Skin of body (tissue), 2 donors: Measurements from ENCODE around the gene KY. TPM values are rescaled to one million over a fixed set of nuclear protein-coding genes. Genes with fewer than 3 reads are reported as not detected.
"Not testable (repeated sequence)": the region's sequence is repeated elsewhere in the genome, so short reads cannot be mapped to it uniquely, and the experiment has no call there.

Source experiments
- DNase-seq: peaks from one replicate; lab custom pipeline; 2025; lab: John Stamatoyannopoulos, UW
- total RNA-seq: library from RNA; depleted of rRNA; stranded (reverse); fragments of >200 nt; gene quantifications from one replicate; pipeline ENCODE4 v1.2.3, GENCODE V29; 2014

KY gene
- total RNA-seq, 1 donor from 2014 or later: 7.2 TPM

GRCh38 chr3:134602440-134602814 lies 48.4 kb downstream of the KY start:
- no peak for DNase-seq

- no peak for DNase-seq
Observed at GRCh38 chr3:134601539-134602439, 49.0 kb downstream of the KY start.

DNA sequence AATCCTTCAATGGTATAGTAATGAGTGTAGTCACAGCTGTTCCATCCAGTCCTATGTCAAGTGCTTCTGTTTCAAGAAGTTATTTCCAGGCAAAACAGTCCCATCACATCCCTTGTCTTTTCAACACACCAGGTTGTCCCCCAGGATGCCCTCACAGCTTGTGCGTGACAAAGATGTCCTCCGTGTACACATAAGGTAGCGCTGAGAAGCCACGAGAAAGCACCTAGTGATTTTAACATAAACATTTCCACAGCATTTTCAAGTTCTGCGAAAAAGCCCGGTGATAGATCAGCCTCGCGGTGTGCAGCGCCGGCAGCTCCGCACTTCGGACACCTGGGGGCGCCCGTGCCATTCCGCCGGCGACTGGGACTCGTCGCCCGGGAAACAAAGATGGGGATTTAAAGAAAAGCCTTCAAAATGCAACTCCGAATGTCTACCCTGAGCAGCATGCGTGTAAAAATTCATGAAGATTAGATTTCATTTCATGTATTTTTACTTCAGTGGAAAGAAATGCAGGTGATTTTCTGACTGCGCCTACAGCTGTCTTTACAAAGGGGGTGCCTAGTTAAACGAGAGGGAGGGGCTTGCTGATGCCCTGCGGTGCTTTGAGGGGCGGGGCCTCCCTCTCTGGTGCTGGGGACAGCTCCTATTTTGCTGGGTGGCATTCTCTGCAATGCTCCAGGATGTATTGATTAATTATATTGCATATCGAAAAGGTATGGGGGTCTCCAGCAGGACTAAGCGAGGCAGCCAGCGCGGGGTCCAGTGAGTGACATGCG lies 49.9 kb downstream of the KY start:
- peak; percentile 53 for DNase-seq

DNA sequence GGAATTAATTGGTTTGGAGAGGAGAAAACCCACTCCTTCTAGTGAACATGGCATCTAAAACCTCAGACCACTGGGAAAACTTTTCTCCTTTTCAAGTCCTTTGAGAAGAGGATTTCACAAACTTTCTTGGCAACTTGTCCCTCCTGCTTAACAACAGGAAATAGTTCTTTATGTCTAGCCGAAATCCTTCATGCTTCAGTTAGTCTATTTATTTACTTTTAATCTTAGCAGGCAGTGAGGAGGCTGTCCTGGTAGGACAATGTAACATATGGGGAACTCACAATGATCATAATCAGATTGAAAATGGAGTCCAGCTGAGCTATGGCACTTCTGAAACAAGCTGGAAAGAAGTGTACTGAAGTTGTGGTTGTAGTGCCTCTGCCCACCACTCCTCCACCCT lies 50.6 kb downstream of the KY start:
- no peak for DNase-seq

GRCh38 chr3:134598763-134599545 lies 51.9 kb downstream of the KY start:
- DNase-seq: no peak

DNA sequence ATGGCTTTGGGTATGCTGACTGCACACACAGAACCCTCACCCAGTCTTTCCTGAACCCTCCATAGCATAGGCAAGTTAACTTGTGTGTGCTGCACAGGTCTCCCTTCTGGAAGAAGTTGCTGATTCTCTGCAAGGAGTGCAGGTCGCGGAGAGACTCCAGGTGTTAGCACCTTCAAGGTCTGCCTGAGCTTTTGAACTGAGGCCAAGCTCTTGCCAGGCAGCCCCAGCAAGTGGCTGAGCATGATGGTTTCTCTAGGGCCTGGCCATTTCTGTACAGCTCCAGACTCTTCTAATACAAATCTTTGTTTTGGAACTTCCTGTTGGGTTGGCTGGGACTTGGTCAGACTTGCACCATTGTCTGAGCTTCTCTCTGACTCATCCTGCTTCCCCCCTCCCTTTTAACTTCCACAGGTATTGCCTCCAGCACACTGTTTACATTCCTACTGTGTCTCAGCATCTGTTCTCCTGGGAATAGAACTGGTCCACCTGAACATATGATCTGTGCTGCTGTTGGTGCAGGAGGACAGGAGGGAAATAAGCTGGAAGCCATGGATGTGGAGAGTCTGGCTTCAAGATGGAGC lies 53.3 kb downstream of the KY start:
- DNase-seq: no peak

GRCh38 chr3:134594986-134595385 lies 55.8 kb downstream of the KY start:
- DNase-seq: not testable (repeated sequence)

GRCh38 chr3:134594331-134594741 lies 56.5 kb downstream of the KY start:
- DNase-seq: no peak

DNA sequence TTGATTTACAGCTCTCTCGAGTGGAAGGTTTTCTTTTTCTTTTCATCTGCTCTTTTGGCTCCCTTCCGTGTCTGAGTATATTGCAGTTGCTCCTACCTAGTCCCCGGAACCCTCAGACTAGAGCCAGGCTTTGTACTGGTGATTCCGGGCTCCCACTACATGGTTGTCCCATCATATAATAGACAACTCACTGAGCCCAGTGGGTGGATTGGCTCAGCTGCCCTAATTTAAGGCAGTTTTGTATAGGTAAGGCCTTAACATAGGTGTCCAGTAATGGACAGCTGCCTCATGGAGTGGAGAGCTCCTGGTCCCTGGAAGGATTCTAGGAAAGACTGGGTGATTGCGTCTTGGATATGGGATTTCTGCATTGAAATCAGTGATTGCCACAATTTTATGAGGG lies 58.0 kb downstream of the KY start:
- no peak for DNase-seq

DNA sequence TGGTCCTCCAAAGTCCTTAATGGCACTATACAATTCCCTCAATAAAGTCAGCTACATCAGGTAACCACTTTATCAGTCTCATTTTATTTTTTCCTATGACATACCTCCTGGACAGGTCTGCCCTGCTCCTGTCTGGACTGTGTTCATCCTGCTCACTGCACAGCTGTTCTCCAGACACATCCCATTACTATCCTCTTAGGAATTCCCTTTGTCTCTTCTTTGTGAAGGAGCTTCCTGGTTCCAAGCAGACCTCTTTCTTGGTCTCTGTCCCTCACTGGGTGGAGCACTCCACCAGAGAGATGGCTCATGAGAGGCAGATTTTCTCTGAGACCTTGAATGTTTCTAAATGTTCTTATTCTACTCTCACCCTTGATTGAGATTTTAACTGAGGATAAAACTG lies 60.1 kb downstream of the KY start:
- DNase-seq: no peak

- DNase-seq: no peak
Observed at GRCh38 chr3:134579141-134579665, 71.6 kb downstream of the KY start.

DNA sequence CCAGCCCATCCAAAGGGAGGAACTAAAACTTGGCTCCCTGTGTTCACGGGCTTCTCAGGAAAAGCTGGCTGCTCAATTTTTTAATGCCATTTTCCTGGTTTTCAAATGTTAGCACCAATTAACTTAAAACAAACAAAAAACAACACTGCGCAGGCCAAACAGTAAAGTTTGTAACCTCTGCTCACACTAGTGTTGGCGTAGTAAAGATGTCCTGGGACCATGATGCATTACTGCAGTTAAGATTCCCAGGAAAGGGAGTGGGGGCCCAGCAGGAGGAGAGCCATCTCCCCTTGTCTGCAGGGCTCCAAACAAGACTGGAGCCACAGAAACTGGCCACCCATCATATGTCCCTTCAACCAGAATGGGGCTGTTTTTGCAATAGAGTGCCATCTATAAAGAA lies 74.0 kb downstream of the KY start:
- DNase-seq: no peak

- DNase-seq: no peak
Observed at GRCh38 chr3:134576426-134576825, 74.4 kb downstream of the KY start.

GRCh38 chr3:134569899-134570298 lies 80.9 kb downstream of the KY start:
- not testable (repeated sequence) for DNase-seq

DNA sequence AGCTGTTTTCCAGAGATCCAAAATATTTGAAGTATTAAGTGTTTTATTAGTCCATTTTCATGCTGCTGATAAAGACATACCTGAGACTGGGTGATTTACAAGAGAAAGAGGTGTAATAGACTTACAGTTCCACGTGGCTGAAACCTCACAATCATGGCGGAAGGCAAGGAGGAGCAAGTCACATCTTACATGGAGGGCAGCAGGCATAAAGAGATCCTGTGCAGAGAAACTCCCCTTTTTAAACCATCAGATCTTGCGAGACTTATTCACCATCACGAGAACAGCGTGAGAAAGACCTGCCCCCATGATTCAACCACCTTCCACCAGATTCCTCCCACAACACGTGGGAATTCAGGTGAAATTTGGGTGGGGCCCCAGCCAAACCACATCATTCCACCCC lies 82.0 kb downstream of the KY start:
- DNase-seq: no peak

- DNase-seq: no peak
Observed at GRCh38 chr3:134567605-134568004, 83.2 kb downstream of the KY start.

DNA sequence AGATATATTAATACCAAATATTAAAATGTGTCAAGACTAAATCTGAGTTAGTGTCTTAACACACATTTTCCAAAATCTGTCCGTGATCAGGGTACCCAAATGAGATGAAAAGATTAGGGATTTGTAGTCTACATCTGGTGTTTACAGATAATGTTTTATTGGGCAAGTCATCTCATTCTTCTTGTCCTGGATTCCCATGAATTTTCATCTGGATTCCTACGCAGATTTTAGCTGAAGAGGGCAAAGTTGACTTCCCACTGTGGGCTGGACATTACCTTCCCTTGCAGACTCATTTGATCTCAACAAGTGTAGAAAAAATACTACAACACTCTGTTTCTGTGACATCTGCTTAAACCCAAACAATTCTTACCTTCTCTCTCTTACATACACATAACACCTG lies 85.8 kb downstream of the KY start:
- no peak for DNase-seq

DNA sequence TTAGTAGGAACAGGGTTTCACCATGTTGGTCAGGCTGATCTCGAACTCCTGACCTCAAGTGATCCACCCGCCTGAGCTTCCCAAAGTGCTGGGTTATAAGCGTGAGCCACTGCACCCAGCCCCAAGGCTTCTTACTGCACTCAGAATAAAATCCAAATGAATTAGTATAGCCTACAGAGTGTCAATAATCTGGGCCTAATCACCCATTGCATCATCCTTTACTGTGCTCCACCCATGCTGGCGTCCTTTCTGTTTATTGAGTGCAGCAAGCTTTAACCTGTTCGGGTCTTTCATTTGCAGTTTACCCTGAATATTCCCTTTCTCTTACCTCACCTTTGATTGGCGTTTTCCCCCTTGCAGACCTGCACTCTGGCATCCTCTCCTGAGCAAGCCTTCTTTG lies 87.2 kb downstream of the KY start:
- no peak for DNase-seq

DNA sequence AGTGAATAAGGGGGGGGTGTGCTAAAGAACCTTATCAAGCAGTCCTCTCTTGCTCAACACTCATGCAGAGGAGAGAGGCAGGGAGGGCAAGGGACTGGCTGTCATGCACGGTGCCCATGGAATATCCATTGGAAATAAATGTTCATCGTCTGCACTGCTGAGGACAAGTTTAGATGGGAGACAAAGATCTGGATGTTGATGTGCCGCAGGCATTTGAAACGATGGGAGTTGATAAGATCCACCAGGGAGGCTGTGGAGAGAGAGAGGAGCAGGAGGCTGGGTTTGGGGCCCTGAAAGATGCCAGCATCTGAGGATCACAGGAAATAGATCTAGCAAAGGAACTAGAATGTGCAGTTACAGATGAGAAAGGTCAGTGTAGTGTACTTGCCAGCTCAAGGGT lies 88.8 kb downstream of the KY start:
- DNase-seq: no peak

GRCh38 chr3:134559591-134559990 lies 91.2 kb downstream of the KY start:
- no peak for DNase-seq
